HG03064 (cell line): ENCODE data around the gene ZSWIM9.

Source experiments
- ATAC-seq: cut with Tn5 transposase; IDR thresholded peaks from one replicate; pipeline ENCODE4 v1.9.1; 2021; ENCODE audit warnings: low read depth; ENCODE audit not compliant: unreplicated experiment

The ZSWIM9 gene

DNA sequence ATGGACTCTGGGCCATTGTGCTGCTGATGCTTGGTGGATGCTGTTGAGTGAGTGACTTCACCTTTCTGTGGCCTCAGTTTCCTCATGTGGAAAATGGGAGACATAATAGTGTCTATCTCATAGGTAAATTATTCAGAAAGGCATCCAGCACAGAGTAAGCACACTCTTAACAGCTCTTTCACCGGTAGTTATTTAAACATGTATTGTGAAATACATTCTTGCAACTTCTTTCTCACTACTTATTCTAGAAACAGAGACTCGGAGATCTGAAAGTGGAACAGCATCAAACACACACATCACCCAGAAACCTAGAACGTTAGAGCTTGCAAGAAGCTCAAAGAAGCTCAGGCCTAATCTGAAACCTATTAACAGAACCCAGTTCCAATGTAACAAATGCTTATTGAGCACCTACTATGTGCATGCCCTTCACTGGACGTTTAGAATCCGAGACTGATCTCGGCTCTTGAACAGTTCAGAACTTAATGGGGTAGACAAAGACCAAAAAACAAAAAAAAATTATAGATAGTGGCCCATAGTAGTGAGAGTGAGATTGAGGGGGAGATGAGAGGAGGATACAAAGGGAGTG is 4.1 kb downstream of the ZSWIM9 start:
- ATAC-seq, result no peak

DNA sequence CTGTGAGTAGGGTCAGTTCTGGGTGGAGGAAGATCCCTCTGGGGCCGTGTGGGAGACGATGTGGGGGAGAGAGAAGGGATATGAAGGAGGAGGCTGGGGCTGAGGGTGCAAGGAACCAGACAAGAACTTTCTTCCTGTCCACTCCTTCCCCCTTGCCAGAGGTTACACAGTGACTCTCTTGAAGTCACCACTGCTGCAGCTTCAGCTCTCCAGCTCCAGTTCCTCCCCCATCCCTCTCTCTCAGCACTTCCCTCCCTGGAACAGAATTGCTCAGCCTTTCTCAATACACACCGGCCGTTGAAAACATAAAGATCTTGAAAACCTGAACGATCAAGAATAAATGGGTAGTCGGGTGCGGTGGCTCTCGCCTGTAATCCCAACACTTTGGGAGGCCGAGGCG is 5.1 kb downstream of the ZSWIM9 start:
- ATAC-seq, result no peak

DNA sequence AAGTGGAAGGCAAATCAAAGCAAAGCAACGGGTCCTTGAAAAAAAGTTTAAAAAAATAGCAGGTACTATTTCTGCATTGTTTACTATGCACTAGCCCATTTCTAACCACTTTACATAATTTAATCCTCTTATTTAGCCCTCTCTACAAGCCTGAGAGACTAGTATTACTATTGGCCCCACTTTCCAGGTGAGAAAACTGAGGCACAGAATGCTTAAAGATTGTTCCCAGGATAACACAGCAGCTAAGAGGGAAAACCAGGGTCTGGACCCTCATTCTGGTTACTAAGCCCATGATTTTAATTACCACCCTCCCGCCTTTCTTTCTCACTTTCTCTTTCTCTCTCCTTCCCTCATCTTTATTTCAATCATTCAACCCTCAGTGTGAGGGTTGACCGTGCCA is 5.7 kb downstream of the ZSWIM9 start:
- no peak for ATAC-seq

DNA sequence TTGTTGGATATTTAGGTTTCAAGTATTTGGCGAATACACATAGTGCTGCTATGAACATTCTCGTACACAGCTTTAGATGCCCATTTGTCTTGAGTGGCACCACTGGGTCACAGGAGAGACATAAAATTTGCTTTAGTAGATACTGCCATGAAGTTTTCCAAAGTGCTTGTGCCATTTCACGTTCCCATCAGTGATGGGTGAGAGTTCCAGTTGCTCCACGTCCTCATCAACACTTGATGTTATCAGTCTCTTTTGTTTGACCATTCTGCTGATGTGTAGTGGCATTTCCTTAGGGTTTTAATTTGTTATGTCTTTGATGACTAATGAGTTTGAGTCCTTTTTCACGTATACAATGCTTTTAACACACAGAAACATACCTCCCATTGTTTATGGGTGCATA is 11.0 kb downstream of the ZSWIM9 start:
- ATAC-seq, result no peak

DNA sequence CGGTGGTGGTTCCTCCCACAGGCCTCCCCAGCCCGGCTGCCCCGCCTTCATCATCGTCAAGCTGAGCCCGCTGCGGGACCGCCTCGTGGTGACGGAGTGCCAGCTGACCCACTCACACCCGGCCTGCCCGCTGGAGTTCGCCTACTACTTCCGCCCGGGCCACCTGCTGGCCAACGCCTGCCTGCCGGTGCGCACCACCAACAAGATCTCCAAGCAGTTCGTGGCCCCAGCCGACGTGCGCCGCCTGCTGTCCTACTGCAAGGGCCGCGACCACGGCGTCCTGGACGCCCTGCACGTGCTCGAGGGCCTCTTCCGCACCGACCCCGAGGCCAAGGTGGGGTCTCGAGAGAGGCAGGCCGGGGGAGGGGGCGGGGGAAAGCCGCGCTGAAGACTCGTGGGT is 12.0 kb downstream of the ZSWIM9 start:
- ATAC-seq, result no peak

DNA sequence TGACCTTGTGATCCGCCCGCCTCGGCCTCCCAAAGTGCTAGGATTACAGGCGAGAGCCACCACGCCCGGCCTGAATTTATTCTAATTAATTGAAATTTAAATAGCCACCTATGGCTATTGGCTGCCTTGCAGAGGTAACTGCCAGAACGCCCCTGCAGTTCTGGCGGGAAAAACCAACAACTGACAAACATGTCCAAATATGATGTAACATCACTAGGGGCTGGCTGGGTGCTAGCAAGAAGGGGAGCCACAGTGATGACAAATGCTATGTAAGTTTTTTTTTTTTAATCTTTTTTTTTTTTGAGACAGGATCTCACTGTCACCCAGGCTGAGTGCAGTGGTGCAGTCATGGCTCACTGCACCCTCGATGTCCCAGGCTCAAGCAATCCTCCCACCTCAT is 12.9 kb downstream of the ZSWIM9 start:
- ATAC-seq, result no peak

DNA sequence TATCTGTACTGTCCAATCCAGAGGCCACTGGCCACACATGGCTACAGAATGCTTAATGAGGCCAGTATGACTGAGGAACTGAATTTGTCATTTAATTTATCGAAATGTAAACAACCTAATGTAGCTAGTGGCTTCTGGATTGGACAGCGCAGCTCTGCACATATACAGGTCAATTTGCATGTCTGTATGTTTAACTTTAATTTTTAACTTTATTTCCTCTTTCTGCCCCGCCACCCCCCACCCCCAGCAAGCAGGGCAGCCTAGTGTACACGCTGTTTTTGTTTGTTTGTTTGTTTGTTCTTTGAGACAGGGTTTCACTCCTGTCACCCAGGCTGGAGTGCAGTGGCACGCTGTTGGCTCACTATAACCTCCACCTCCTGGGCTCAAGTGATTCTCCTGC is 15.5 kb downstream of the ZSWIM9 start:
- no peak for ATAC-seq

DNA sequence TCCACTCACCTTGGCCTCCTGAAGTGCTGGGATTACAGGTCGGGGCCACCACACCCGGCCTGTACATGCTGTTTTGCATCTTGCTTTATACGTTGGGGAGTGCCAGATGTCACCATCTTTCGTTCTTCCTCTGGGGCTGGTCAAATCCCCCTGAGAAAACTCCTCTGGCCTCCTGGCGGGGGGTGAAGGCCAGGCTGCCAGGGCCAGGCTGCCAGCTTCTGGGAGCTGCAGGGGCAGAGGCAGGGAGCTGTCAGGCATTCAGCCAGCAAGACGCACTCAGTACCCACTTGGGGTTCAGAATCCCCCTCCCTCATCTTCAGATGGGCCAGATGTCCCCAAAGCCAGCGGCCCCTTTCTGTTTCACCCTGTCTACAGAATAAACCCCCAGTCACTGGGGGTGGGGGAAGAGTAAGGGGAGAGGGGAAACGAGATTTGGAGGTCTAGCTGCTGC is 16.1 kb downstream of the ZSWIM9 start:
- no peak for ATAC-seq

DNA sequence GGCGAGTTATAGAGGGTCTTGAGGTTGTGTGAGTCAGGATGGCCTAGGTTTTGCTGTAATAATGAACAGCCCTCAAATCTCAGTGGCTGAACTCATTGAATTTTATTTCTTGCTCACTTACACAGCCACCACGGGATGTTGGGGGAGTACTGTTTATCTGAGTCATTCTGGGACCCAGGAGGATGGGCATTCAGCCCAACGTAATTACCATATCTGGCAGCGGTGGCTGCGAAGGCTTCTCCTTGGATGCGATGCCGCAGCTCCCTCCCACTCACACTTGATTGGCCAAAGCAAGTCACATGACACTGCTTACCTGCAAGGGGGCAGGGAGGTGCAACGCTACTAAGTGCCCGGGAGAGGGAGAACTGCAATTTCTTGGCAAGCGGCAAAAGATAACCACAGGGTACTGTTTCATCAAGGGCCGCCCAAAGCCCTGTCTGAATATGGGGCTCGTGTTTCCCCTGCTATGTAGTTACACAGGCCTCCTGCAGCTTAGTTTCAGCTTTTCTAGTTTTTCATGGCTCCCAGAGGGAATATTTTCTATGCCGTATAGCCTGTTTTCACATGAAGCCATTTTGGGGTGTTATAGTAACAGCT is 19.9 kb downstream of the ZSWIM9 start:
- ATAC-seq, result no peak

DNA sequence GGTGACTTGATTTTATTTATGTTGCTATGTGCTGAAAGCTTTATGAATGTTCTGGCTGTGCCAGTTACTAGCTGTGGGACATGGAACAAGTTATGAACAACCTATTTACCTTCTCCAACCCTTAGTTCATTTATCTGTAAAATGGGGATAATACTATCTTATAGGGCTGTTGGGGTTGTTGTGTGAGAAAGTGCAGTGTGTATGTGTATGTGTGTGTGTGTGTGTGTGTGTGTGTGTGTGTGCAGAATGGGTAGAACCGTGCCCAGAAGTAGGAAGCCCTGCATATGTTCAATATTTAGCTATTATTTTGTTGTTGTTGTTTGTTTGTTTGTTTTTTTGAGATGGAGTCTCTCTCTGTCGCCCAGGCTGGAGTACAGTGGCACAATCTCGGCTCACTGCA is 20.4 kb downstream of the ZSWIM9 start:
- ATAC-seq, result no peak

DNA sequence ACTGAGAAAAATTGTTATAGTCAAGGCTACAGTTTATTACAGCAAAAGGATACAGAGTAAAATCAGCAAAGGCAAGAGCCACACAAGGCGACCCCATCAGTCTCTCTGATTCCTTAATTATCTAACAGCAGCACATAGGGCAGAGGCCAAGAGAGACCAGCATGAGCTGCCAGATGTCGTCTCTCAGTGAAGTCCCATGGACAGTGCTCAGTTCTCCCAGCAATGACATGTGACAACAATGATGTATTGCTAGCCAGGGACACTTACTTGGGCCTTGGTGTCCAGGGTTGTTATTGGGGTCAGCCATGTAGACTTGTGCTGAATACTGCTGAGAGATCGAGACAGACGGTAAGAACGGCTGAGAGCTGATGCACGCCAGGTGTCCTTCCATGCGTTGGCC is 22.3 kb downstream of the ZSWIM9 start:
- no peak for ATAC-seq

DNA sequence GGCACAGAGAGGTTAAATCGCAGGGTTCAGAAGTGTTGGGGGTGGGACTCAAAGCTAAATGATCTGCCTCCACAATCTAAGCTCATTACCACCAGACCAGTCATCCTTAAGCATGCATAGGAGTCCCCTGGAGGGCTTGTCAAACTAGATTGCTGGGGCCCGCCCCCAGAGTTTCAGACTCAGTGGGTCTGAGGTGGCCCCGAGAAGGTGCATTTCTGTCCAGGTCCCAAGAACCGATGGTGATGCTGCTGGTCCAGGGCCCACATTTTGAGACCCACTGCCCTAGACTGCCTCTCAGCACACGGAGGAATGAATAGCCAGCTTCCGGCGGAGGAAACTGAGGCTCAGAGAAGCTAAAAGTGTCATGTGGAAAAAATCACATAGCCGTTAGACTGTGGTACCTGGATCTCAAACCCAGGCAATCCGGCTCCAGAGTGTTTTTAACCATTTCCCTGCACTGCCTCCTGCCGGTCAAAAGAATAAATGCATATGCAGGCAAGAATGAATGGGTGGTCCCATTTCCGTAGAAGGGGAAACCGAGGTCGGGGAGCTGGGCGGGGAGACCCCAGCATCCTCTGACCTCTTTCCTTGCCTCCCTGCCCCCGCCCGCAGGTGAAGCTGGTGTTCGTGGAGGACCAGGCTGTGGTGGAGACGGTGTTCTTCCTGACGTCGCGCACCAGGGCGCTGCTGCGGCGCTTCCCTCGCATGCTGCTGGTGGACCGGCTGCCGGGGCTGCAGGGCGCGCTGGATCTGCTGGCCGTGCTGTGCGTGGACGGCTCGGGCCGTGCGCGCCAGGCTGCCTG is 23.8 kb downstream of the ZSWIM9 start:
- no peak for ATAC-seq

DNA sequence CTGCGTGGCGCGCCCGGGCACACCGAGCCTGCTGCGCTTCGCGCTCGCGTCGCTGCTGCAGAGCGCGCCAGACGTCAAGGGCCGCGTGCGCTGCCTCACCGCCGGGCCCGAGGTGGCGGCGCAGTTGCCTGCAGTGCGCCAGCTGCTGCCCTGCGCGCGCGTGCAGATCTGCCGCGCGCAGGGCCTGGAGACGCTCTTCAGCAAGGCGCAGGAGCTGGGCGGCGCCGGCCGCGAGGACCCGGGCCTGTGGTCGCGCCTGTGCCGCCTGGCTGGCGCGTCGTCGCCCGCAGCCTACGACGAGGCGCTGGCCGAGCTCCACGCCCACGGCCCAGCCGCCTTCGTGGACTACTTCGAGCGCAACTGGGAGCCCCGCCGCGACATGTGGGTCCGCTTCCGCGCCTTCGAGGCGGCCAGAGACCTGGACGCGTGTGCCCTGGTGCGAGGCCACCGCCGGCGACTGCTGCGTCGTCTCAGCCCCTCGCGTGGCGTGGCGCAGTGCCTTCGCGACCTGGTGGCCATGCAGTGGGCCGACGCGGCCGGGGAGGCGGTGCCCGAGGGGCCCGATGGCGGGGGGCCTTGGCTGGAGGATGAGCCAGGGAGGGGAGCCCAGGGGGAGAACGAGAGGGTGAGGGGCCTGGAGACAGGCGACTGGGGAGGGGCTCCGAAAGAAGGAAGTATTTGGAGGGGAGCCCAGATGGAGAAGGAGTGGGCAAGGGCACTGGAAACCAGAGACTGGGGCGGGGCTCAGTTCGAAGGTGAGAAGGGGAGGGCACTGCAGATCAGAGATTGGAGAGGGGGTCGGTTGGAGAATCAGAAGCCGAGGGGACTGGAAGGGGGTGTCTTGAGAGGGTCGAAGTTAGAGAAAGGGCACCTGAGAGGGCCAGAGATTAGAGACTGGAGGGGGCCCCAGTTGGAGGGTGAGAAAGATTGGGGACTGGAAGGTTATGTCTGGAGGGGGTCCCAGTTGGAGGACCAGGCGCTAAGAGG is 24.7 kb downstream of the ZSWIM9 start:
- ATAC-seq, result no peak

DNA sequence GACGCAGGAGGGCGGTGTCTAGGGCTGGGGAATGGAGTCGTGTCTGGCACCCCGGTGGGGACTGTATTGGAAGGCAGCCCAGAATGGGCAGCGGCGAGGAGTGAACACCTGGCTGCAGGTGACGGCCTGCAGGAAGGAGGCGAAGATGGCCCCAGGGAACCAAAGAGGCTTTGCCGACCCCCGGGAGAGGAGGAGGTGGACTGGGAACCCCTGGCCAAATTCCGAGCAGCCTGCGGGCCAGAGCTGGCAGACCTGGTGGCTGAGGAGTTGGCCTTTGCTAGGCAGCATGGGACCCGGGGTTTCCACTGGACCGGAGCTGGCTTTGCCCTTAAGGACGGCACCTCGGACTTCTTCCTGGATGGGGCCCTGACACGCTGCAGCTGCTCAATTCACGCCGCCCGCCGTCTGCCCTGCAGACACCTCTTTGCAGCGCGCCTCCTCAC is 25.9 kb downstream of the ZSWIM9 start:
- no peak for ATAC-seq

DNA sequence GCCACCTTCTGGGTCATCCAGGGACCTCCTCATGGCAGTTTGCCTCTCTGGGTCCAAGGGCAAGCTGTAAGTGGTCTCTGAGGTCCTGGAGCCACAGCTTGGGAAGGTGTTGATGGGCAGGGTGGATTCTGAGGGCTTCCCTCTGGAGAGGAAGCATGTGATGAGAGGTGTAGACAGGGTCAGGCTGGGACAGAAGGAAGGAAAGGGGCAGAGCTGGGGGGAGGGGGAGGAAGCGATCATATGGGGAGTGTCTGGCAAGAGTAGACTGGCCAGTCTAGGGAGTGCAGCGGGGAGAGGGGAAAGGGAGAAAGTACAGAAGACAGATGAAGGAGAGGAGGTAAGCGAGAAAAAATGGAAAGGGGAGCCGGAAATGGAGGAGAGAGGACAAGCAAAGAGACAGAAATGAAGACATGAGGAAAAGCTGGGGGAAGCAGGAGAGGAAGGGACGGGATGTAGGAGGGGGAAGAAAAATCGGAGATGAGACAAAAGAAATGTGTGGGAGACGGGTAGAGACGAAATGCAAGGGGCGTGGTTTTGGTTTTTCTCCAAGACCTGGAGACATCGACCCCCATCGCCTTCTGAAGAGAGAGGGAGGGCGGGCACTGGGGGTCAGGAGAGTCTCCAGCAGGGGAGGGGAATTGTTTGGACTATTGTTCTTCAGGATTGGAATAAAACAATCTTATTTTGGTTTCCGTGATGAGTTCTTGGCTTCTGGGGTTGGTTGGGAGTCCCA is 26.6 kb downstream of the ZSWIM9 start:
- no peak for ATAC-seq

DNA sequence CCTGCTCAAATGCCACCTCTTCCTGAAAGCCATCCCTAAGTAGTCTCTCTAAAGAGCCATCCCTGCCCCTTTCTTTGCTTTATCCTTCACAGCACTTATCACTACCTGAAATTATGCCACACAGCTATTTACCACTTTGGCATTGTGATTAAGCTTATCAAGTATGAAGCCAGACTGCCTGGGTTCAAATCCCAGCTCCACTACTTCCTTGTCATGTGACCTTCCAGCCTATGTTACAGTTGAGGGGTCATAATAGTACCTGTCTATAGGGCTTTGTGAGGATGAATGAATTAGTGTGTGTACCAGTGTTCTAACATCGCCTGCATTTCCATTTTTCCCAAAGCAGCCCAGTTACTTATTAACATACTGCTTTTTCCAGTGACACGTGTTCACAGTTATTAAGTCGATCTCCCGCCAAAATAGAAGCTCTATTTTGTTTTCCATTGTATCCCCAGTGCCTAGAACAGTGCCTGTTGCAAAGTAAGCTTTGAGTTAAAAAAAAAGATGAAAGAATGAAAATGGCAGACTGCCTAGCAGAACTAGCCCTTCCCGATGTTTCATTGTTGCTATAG is 32.8 kb downstream of the ZSWIM9 start:
- no peak for ATAC-seq

DNA sequence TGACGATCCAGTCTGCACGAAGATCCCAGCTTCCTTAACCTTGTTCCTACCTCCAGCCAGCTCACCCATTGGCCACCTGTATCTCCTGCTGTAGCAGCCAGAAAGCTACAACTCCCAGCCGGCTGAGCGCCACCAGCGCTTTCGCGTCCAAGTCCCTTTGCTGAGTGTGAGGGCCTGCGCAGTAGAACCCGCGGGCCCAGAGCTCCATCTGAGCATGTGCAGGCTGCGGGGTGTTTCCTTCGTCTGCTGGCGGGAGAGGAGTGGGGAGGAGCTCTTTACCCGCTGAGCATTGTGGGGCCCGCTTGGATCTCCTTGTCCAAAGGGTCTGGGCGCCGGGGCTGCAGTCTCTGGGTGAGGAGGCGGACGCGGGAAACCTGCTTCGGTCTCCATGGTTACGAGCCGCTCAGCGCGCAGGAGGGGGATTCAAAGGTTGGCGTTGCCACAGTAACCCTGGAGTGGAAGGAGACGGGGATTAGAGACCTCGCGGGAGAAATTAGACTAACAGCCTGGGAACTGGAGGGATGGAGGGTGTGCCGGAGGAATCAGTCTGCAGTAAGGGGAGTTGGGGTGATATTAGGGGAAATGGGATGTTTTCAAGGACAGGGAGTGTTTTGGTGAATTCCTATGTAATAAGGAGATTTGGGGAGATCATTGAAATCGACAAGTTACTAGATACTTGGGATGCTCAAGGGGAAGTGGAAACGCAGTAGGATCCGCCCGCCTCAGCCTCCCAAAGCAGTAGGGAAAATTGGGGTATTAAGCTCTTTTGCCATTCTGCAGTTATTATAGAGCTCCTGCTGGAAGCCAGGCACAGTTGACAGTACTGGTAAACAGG is 33.5 kb downstream of the ZSWIM9 start:
- ATAC-seq, result peak; percentile 67

DNA sequence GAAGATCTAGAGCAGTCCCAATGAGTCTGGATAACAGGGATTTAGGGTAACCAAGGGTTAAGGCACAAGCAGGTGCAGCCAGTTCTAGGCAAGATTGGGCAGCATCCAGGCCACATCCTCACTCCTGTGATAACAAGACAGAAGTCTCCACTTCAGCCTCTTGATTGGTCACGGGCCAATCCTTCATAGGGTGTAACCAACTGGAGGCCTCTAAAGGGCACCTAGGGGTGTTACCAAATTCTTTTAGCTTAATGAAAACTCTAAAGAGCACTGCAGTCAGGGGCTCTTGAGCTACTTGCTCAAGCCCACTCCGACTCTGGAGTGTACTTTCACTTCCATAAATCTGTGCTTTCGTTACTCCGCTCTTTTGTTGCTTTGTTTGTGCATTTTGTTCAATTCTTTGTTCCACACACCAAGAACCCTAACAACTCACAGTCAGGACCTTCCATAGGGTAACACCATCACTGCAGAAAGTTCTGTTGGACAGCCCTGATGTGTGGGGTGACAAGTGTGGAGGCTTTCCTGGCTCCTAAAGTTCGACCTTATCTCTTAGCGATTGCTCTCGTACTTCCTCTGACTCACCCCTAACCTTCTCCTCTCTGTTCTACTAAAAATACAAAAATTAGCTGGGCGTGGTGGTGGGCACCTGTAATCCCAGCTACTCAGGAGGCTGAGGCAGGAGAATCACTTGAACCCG is 36.1 kb downstream of the ZSWIM9 start:
- ATAC-seq, result no peak
